ENCODE measurements around the gene FGF12. TPM values are rescaled to one million over a fixed set of nuclear protein-coding genes. Genes with fewer than 3 reads are reported as not detected.

The FGF12 gene
- polyA plus RNA-seq, 2 of the 4 experiments (the other 2 are of a cell fraction) = 0.63 to 1.1 TPM

DNA sequence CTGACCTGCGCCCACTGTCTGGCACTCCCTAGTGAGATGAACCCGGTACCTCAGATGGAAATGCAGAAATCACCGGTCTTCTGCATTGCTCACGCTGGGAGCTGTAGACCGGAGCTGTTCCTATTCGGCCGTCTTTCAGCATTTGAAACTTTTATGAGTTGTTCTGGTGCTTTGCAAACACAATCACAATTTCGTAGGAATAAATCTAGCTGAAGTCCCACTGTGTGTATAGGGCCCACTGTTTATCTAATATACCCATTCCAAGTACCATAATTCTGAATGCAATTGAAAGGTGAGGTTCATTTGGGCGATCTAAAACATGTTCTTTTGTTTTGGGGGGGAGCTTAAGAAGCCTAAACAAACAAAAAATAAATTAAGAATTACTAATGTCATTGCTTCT, 572.1 kb downstream of the FGF12 start:
- no peak for ATAC-seq
- no peak for FAIRE-seq
- no peak for TF ChIP-seq ZNF302 (CRISPR knock-in tag; IDR thresholded peaks at IDR 0.05)
- TF ChIP-seq CBX8 (IDR thresholded peaks at IDR 0.05) = no peak
- no peak for TF ChIP-seq RCOR1 (IDR thresholded peaks at IDR 0.05; ENCODE audit: low read depth, low read length)
- TF ChIP-seq, protein P1, sequence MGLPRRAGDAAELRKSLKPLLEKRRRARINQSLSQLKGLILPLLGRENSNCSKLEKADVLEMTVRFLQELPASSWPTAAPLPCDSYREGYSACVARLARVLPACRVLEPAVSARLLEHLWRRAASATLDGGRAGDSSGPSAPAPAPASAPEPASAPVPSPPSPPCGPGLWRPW (IDR thresholded peaks at IDR 0.05) = no peak
- no peak for TF ChIP-seq MYC (IDR thresholded peaks at IDR 0.05; ENCODE audit: borderline replicate concordance, low read length)
- TF ChIP-seq, protein P2, sequence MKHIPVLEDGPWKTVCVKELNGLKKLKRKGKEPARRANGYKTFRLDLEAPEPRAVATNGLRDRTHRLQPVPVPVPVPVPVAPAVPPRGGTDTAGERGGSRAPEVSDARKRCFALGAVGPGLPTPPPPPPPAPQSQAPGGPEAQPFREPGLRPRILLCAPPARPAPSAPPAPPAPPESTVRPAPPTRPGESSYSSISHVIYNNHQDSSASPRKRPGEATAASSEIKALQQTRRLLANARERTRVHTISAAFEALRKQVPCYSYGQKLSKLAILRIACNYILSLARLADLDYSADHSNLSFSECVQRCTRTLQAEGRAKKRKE (CRISPR knock-in tag; IDR thresholded peaks at IDR 0.05; ENCODE audit: low read depth) = no peak
- TF ChIP-seq, protein P3, sequence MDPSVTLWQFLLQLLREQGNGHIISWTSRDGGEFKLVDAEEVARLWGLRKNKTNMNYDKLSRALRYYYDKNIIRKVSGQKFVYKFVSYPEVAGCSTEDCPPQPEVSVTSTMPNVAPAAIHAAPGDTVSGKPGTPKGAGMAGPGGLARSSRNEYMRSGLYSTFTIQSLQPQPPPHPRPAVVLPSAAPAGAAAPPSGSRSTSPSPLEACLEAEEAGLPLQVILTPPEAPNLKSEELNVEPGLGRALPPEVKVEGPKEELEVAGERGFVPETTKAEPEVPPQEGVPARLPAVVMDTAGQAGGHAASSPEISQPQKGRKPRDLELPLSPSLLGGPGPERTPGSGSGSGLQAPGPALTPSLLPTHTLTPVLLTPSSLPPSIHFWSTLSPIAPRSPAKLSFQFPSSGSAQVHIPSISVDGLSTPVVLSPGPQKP (IDR thresholded peaks at IDR 0.05; ENCODE audit: low read depth, low read length) = no peak
- no peak for TF ChIP-seq FOSL2 (IDR thresholded peaks at IDR 0.05)
- TF ChIP-seq FOSL2 (CRISPR knock-in tag; IDR thresholded peaks at IDR 0.05) = no peak
- TF ChIP-seq, protein P4, sequence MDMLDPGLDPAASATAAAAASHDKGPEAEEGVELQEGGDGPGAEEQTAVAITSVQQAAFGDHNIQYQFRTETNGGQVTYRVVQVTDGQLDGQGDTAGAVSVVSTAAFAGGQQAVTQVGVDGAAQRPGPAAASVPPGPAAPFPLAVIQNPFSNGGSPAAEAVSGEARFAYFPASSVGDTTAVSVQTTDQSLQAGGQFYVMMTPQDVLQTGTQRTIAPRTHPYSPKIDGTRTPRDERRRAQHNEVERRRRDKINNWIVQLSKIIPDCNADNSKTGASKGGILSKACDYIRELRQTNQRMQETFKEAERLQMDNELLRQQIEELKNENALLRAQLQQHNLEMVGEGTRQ (IDR thresholded peaks at IDR 0.05) = no peak
- TF ChIP-seq, protein P5, sequence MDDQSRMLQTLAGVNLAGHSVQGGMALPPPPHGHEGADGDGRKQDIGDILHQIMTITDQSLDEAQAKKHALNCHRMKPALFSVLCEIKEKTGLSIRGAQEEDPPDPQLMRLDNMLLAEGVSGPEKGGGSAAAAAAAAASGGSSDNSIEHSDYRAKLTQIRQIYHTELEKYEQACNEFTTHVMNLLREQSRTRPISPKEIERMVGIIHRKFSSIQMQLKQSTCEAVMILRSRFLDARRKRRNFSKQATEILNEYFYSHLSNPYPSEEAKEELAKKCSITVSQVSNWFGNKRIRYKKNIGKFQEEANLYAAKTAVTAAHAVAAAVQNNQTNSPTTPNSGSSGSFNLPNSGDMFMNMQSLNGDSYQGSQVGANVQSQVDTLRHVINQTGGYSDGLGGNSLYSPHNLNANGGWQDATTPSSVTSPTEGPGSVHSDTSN (IDR thresholded peaks at IDR 0.05) = no peak
- TF ChIP-seq, protein P6, sequence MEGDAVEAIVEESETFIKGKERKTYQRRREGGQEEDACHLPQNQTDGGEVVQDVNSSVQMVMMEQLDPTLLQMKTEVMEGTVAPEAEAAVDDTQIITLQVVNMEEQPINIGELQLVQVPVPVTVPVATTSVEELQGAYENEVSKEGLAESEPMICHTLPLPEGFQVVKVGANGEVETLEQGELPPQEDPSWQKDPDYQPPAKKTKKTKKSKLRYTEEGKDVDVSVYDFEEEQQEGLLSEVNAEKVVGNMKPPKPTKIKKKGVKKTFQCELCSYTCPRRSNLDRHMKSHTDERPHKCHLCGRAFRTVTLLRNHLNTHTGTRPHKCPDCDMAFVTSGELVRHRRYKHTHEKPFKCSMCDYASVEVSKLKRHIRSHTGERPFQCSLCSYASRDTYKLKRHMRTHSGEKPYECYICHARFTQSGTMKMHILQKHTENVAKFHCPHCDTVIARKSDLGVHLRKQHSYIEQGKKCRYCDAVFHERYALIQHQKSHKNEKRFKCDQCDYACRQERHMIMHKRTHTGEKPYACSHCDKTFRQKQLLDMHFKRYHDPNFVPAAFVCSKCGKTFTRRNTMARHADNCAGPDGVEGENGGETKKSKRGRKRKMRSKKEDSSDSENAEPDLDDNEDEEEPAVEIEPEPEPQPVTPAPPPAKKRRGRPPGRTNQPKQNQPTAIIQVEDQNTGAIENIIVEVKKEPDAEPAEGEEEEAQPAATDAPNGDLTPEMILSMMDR (IDR thresholded peaks at IDR 0.05) = no peak
- Histone ChIP-seq H3K4me3 (peak overlapping the region; percentile 34), H3K4me1 (no peaks in the 10 kb centered on the region), H3K27ac (no peak overlapping the region), H3K4me2 (peak overlapping the region; percentile 61), H3K9me3 (no peaks in the 10 kb centered on the region)
- DNase-seq (ENCODE audit: low read depth in 1 of 2, low spot score in 1 of 2) = no peak
- 3% methylated on average over 7 of the region's 9 CpGs for WGBS (ENCODE audit: missing lambda C conversion rate)
- CTCF ChIA-PET = interaction anchor here (0.6 kb wide), 1 partner anchor 10 kb away, joined by 3 read pairs; no protein-coding TSS in a partner anchor
- POLR2A ChIA-PET = no interaction called here

DNA sequence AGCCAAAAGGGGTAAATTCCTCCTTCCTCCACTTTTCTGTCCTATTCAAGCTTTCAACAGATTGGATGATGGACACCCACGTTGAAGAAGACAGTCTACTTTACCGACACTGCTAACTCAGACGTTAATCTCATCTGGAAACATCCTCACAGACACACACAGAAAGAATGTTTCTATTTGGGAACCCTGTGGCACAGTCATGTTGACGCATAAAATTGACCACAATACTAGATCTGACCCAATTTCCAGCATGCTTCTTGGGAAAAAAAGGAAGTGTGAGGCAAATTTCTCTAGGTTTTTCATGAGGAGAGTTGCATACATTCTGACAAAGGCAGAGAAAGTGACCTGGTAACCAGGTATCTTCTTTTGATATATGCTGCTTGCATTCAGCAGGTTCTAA, 594.1 kb downstream of the FGF12 start:
- CTCF ChIA-PET = no interaction called here
- no peak overlapping the region for H3K4me2 ChIP-seq
- TF ChIP-seq EP300 (IDR thresholded peaks at IDR 0.05) = no peak
- no peak for TF ChIP-seq SREBF2 (IDR thresholded peaks at IDR 0.05)
- TF ChIP-seq RAD21 (conservative IDR thresholded peaks at IDR 0.05 in 1 of 2, IDR thresholded peaks at IDR 0.05 in 1 of 2) = no peak
- no peak for TF ChIP-seq JUN (IDR thresholded peaks at IDR 0.05)
- no peak for TF ChIP-seq CBX2 (IDR thresholded peaks at IDR 0.05; ENCODE audit: borderline replicate concordance, low read depth)
- no peak for TF ChIP-seq CHD2 (IDR thresholded peaks at IDR 0.05; ENCODE audit: low read length, partially characterized antibody)
- TF ChIP-seq TFCP2L1 (CRISPR knock-in tag; IDR thresholded peaks at IDR 0.05) = no peak
- no peak for TF ChIP-seq HDAC2 (IDR thresholded peaks at IDR 0.05)
- DNase-seq (ENCODE audit: low read depth in 1 of 2, low spot score in 1 of 2) (no peak), ATAC-seq (no peak), FAIRE-seq (no peak)
- 33% methylated on average over 4 of the region's 4 CpGs for WGBS (ENCODE audit: missing lambda C conversion rate)
- H3K4me1 ChIP-seq = no peaks in the 10 kb centered on the region
- H3K4me3 ChIP-seq = no peak overlapping the region
- H3K27ac ChIP-seq = no peak overlapping the region
- POLR2A ChIA-PET = no interaction called here
- no peaks in the 10 kb centered on the region for H3K9me3 ChIP-seq

Data from A549 (cell line).